ENCODE data around the gene DYNC1I1. TPM values are rescaled to one million over a fixed set of nuclear protein-coding genes. Genes with fewer than 3 reads are reported as not detected.

DYNC1I1 gene
- polyA plus RNA-seq, 1 of the 3 experiments (the other 2 are of a cell fraction): 0.05 TPM

GRCh38 chr7:95780665-95781064, 8.3 kb downstream of the DYNC1I1 start:
- ChIA-PET POLR2A (no interaction called here), CTCF (interaction anchor here (0.8 kb wide), 1 partner anchor 9 kb away, joined by 3 read pairs; the partner anchor contains the start of gene DYNC1I1)
- no peaks in the 10 kb centered on the region for H3K79me2 ChIP-seq (ENCODE audit: insufficient read depth)
- H3K4me2 ChIP-seq: no peak overlapping the region
- H3K36me3 ChIP-seq (replicated peaks in 1 of 2; ENCODE audit: control insufficient read depth in 1 of 2, insufficient read depth in 2 of 2, low read length in 1 of 2): no peaks in the 10 kb centered on the region
- H3K9me2 ChIP-seq: no peaks in the 10 kb centered on the region
- no peak overlapping the region for H2AFZ ChIP-seq (ENCODE audit: low read depth)
- no peaks in the 10 kb centered on the region for H3F3A ChIP-seq (replicated peaks; ENCODE audit: insufficient read depth)
- no peaks in the 10 kb centered on the region; the same call in 1 of the 2 replicates for H3K27me3 ChIP-seq (ENCODE audit: insufficient read depth)
- peaks cover 0 to 4% of the 10 kb centered on the region in 2 experiments; a peak in 2 of 4 replicates for H3K4me1 ChIP-seq (ENCODE audit: control insufficient read depth in 1 of 2, insufficient read depth in 2 of 2, low read depth in 1 of 2, low read length in 1 of 2)
- 63% methylated on average over 5 of the region's 5 CpGs for WGBS (ENCODE audit: low lambda C conversion rate)
- no peak for DNase-seq
- H3K9ac ChIP-seq: no peak overlapping the region
- H3K9me3 ChIP-seq: no peaks in the 10 kb centered on the region
- H3K27ac ChIP-seq (ENCODE audit: low read depth in 2 of 2, low read length in 1 of 2): no peak overlapping the region
- no peak overlapping the region for H3K4me3 ChIP-seq (ENCODE audit: low read depth in 2 of 2, low read length in 1 of 2)
- H4K20me1 ChIP-seq (ENCODE audit: insufficient read depth): no peaks in the 10 kb centered on the region
- TF ChIP-seq TEAD4 (IDR thresholded peaks at IDR 0.05; ENCODE audit: borderline replicate concordance, insufficient read depth) (no peak), CHD2 (IDR thresholded peaks at IDR 0.05; ENCODE audit: low read length, partially characterized antibody) (no peak), FOSL2 (IDR thresholded peaks at IDR 0.05; ENCODE audit: borderline replicate concordance, low read depth) (no peak), IRF3 (IDR thresholded peaks at IDR 0.05; ENCODE audit: low read depth, low read length) (no peak), PBX3 (IDR thresholded peaks at IDR 0.05) (no peak), RAD21 (IDR thresholded peaks at IDR 0.05; ENCODE audit: low read length) (no peak), RFX5 (IDR thresholded peaks at IDR 0.05; ENCODE audit: low read length) (no peak), MEF2A (IDR thresholded peaks at IDR 0.05; ENCODE audit: borderline replicate concordance, low read depth) (no peak), FOXJ3 (CRISPR knock-in tag; IDR thresholded peaks at IDR 0.05) (no peak), RXRA (IDR thresholded peaks at IDR 0.05; ENCODE audit: borderline replicate concordance, low read depth) (no peak)

- H3K4me2 ChIP-seq: no peak overlapping the region
- H3K27me3 ChIP-seq (ENCODE audit: insufficient read depth): no peaks in the 10 kb centered on the region; the same call in 1 of the 2 replicates
- no peak overlapping the region for H3K27ac ChIP-seq (ENCODE audit: low read depth in 2 of 2, low read length in 1 of 2)
- 6% methylated on average over 3 of the region's 3 CpGs for WGBS (ENCODE audit: low lambda C conversion rate)
- H3K36me3 ChIP-seq (replicated peaks in 1 of 2; ENCODE audit: control insufficient read depth in 1 of 2, insufficient read depth in 2 of 2, low read length in 1 of 2): no peaks in the 10 kb centered on the region
- no peak overlapping the region for H2AFZ ChIP-seq (ENCODE audit: low read depth)
- no peak for DNase-seq
- no peaks in the 10 kb centered on the region for H3K9me2 ChIP-seq
- no peaks in the 10 kb centered on the region for H4K20me1 ChIP-seq (ENCODE audit: insufficient read depth)
- no peaks in the 10 kb centered on the region for H3F3A ChIP-seq (replicated peaks; ENCODE audit: insufficient read depth)
- H3K4me3 ChIP-seq (ENCODE audit: low read depth in 2 of 2, low read length in 1 of 2): no peak overlapping the region
- ChIA-PET POLR2A (no interaction called here), CTCF (no interaction called here)
- H3K4me1 ChIP-seq (ENCODE audit: control insufficient read depth in 1 of 2, insufficient read depth in 2 of 2, low read depth in 1 of 2, low read length in 1 of 2): peaks cover 0 to 4% of the 10 kb centered on the region in 2 experiments; a peak in 2 of 4 replicates
- no peak overlapping the region for H3K9ac ChIP-seq
- no peaks in the 10 kb centered on the region for H3K79me2 ChIP-seq (ENCODE audit: insufficient read depth)
- no peaks in the 10 kb centered on the region for H3K9me3 ChIP-seq
- TF ChIP-seq TEAD4 (IDR thresholded peaks at IDR 0.05; ENCODE audit: borderline replicate concordance, insufficient read depth) (no peak), REST (IDR thresholded peaks at IDR 0.05; ENCODE audit: low read depth, low read length) (no peak), IRF3 (IDR thresholded peaks at IDR 0.05; ENCODE audit: low read depth, low read length) (no peak), MEF2A (IDR thresholded peaks at IDR 0.05; ENCODE audit: borderline replicate concordance, low read depth) (no peak), TCF12 (IDR thresholded peaks at IDR 0.05) (no peak), SIN3A (IDR thresholded peaks at IDR 0.05; ENCODE audit: borderline replicate concordance, low read depth, low read length) (no peak), RFX5 (IDR thresholded peaks at IDR 0.05; ENCODE audit: low read length) (no peak), EZH2phosphoT487 (IDR thresholded peaks at IDR 0.05; ENCODE audit: borderline replicate concordance, low read depth) (no peak), PBX3 (IDR thresholded peaks at IDR 0.05) (no peak), YY1 (IDR thresholded peaks at IDR 0.05; ENCODE audit: low read depth) (no peak), RAD21 (IDR thresholded peaks at IDR 0.05; ENCODE audit: low read length) (no peak)
Measured at GRCh38 chr7:95781961-95782586, 9.7 kb downstream of the DYNC1I1 start.
